Ishikawa (cell line): ENCODE data around the gene ZNF467.

Experiments
- EP300 ChIP-seq: IDR thresholded peaks from 2 replicates; pipeline ENCODE4 v1.6.1; 2012; ENCODE audit warnings: borderline replicate concordance
- FOXM1 ChIP-seq: IDR thresholded peaks from 2 replicates; pipeline ENCODE4 v1.6.1; 2012; ENCODE audit warnings: low read depth, borderline replicate concordance
- MAX ChIP-seq: IDR thresholded peaks from 2 replicates; pipeline ENCODE4 v1.6.1; 2012
- NFIC ChIP-seq: IDR thresholded peaks from 2 replicates; pipeline ENCODE4 v1.6.1; 2012
- RAD21 ChIP-seq: IDR thresholded peaks from 2 replicates; pipeline ENCODE4 v1.6.1; 2012; ENCODE audit warnings: low read depth
- REST ChIP-seq: IDR thresholded peaks from 2 replicates; pipeline ENCODE4 v1.6.1; 2012; ENCODE audit warnings: low read depth, mild to moderate bottlenecking
- TAF1 ChIP-seq: IDR thresholded peaks from 2 replicates; pipeline ENCODE4 v1.6.1; 2012; ENCODE audit warnings: low read depth, mild to moderate bottlenecking
- TCF12 ChIP-seq: IDR thresholded peaks from 2 replicates; pipeline ENCODE4 v1.6.1; 2012; ENCODE audit warnings: low read depth
- TEAD4 ChIP-seq: IDR thresholded peaks from 2 replicates; pipeline ENCODE4 v1.6.1; 2012
- USF1 ChIP-seq: IDR thresholded peaks from 2 replicates; pipeline ENCODE4 v1.6.1; 2012
- ZBTB7A ChIP-seq: IDR thresholded peaks from 2 replicates; pipeline ENCODE4 v1.6.1; 2012; ENCODE audit warnings: low read depth

- TF ChIP-seq TEAD4: no peak
- no peak for TF ChIP-seq ZBTB7A
- no peak for TF ChIP-seq RAD21
- no peak for TF ChIP-seq EP300
- TF ChIP-seq MAX: no peak
- TF ChIP-seq FOXM1: no peak
- TF ChIP-seq TAF1: no peak
- TF ChIP-seq REST: no peak
- no peak for TF ChIP-seq USF1
- no peak for TF ChIP-seq NFIC
- no peak for TF ChIP-seq TCF12
Observed at GRCh38 chr7:149735181-149735602, 38.2 kb downstream of the ZNF467 start.
